Measurements from ENCODE around the gene OPHN1.

DNA sequence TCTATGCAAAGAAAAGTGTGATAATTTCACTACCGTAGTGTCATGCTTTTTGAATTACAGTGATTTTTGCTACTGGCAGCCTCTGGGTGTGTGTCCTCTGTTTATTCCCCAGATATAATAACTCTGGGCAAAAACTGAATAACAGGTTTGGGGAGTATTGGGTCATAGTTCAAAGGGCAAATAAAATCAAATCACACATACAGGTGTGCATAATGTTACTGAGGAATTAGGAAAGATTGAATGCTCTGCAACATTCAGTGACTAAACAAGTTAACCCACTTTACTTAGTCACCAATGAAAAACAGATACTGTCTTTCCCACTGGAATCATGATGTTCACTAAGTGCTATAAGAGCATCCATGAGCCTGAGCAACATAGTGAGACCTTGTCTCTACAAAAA lies 224.3 kb downstream of the OPHN1 start:
- TF ChIP-seq, protein P1, sequence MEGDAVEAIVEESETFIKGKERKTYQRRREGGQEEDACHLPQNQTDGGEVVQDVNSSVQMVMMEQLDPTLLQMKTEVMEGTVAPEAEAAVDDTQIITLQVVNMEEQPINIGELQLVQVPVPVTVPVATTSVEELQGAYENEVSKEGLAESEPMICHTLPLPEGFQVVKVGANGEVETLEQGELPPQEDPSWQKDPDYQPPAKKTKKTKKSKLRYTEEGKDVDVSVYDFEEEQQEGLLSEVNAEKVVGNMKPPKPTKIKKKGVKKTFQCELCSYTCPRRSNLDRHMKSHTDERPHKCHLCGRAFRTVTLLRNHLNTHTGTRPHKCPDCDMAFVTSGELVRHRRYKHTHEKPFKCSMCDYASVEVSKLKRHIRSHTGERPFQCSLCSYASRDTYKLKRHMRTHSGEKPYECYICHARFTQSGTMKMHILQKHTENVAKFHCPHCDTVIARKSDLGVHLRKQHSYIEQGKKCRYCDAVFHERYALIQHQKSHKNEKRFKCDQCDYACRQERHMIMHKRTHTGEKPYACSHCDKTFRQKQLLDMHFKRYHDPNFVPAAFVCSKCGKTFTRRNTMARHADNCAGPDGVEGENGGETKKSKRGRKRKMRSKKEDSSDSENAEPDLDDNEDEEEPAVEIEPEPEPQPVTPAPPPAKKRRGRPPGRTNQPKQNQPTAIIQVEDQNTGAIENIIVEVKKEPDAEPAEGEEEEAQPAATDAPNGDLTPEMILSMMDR (conservative IDR thresholded peaks at IDR 0.05), result no peak
- no peak for TF ChIP-seq ZFX (IDR thresholded peaks at IDR 0.05)

All from C4-2B (cell line).